GM19351 (cell line): ENCODE results near the gene ALG13.
"Not testable (repeated sequence)": the region's sequence is repeated elsewhere in the genome, so short reads cannot be mapped to it uniquely, and the experiment has no call there.

ENCODE experiments used
- ATAC-seq: cut with Tn5 transposase; IDR thresholded peaks from one replicate; pipeline ENCODE4 v1.9.1; 2021; ENCODE audit warnings: mild to moderate bottlenecking, moderate library complexity; ENCODE audit not compliant: unreplicated experiment

ALG13 gene

GRCh38 chrX:111680988-111681779 lies at the start of gene ALG13:
TSS of gene ALG13 (plus strand) at chrX:111681170. CDS start at chrX:111681219, 49 bp downstream.
- ATAC-seq, result peak; percentile 96

GRCh38 chrX:111634823-111635729 lies 45.9 kb upstream of the ALG13 start:
- ATAC-seq, result no peak

- no peak for ATAC-seq
These were observed 39.0 kb upstream of the ALG13 start for GRCh38 chrX:111641969-111642368.

GRCh38 chrX:111645165-111645564 lies 35.8 kb upstream of the ALG13 start:
- not testable (repeated sequence) for ATAC-seq

- no peak for ATAC-seq
These were observed 35.4 kb upstream of the ALG13 start for GRCh38 chrX:111645607-111646006.

DNA sequence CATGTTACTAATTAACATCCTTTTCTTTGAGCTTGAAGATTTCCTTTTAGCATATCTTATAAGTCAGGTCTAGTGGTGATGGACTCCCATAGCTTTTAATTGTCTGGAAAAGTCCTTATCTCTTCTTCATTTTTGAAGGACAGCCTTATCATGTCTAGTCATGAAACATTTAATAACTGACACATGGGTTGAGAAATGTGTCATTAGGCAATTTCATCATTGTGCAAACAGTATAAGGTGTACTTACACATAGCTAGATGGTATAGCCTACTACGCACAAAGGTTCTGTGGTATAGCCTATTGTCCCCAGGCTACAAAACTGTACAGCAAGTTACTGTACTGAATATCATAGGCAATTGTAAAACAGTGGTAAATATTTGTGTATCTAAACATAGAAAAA lies 34.5 kb upstream of the ALG13 start:
- ATAC-seq, result no peak

GRCh38 chrX:111648802-111649201 lies 32.2 kb upstream of the ALG13 start:
- no peak for ATAC-seq

DNA sequence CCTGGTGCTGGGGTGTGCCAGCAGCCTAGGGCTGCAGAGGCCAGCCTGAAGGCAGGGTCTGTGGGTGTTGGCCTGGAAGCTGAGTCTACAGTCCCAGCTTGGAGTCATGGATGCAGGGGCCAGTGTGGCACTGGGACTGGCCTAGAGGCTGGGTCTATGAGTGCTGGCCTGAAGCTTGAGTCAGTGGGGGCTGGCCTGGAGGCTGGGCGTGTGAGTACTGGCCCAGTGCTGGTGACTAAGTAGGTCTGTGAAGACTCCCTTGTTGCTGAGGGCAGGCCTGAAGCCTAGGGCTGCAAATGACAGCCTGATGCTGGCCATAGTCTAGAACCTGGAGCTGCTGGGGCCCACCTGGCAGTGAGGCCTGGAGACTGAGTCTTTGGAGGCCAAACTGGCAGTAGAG lies 31.3 kb upstream of the ALG13 start:
- no peak for ATAC-seq

DNA sequence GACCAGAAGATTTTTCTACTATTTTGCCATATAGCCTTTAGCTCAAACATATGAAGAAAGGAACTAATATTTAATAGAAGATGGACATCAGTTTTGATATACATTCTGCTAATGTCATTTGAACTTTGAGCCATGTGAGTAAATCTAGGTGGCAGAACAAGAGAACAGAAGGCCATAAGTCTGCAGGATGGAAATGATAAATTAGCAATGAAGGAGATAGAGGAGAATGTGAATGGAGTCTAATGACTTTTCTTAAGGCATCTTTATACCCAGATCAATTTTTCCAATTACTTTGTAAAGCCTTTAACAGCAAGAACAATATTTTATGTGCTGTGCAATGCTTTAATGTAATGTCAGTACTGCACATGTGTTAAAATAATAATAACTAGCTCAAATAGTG lies 30.1 kb upstream of the ALG13 start:
- ATAC-seq, result no peak

- ATAC-seq, result no peak
These were observed 28.3 kb upstream of the ALG13 start for GRCh38 chrX:111652719-111653118.

- ATAC-seq, result no peak
These were observed 19.7 kb upstream of the ALG13 start for GRCh38 chrX:111661241-111661640.

- ATAC-seq, result no peak
These were observed 18.7 kb upstream of the ALG13 start for GRCh38 chrX:111662292-111662691.

DNA sequence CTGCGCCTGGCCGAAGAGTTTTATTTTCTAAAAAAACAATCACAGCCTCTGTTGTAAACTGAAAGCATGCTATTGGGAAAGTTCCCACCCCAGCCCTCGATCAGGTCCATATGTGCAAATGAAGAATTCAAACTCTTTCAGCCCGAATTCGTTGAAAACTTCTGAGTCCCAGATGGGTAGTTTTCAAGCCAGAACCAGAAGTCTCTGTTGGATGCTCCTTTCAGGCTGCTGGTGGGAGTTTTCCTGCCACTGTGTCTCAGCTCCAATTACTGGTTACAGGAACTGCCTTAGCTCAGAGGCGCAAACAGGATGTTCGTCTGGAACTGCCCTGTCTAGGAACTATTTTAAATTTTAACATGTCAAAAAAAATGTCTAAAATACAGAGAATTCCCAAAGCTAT lies 9.3 kb upstream of the ALG13 start:
- ATAC-seq, result no peak

- no peak for ATAC-seq
These were observed 6.3 kb downstream of the ALG13 start for GRCh38 chrX:111687305-111687704.

DNA sequence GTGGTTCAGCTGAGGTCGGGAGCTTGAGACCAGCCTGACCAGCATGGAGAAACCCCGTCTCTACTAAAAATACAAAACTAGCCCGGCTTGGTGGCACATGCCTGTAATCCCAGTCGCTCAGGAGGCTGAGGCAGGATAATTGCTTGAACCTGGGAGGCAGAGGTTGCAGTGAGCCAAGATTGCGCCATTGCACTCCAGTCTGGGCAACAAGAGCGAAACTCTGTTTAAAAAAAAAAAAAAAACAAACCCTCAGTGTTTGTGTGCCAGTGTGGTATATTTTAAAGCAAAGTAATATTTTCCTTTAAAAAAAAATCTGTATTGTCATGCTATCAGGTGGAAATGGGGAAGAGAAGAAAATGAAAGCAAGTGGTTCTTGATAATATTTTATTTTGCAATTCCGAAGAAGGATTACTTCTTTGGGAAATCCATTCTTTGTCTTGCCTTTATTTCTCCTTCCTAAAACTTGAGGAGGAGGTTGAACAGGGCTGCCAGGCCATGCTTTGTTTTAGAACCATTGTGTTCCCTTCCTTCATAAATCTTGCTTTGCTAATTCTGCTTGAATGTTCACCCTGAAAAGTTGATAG lies 14.4 kb downstream of the ALG13 start:
- no peak for ATAC-seq

GRCh38 chrX:111719426-111720210 lies 38.6 kb downstream of the ALG13 start:
- ATAC-seq, result no peak

DNA sequence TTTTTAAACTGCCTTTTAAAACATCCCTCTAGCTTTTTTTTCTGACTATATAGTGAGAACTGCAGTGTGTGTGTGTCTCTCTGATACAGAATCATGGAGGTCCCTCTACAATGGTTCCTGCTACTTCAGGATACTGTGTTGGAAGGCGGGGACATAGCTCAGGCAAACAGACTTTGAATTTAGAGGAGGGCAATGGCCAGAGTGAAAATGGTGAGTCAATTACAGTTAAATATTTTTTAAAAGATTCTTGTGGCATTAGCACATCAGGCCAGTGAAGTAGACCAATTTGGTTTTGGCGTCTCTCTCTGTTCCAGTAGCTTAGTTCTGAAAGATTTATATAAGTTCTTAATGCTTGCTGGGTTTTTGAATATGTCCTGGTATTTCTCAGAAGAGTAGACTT lies 47.1 kb downstream of the ALG13 start:
- no peak for ATAC-seq

GRCh38 chrX:111731351-111731750 lies 50.4 kb downstream of the ALG13 start:
- no peak for ATAC-seq

GRCh38 chrX:111736571-111736970 lies 55.6 kb downstream of the ALG13 start:
- ATAC-seq, result no peak

DNA sequence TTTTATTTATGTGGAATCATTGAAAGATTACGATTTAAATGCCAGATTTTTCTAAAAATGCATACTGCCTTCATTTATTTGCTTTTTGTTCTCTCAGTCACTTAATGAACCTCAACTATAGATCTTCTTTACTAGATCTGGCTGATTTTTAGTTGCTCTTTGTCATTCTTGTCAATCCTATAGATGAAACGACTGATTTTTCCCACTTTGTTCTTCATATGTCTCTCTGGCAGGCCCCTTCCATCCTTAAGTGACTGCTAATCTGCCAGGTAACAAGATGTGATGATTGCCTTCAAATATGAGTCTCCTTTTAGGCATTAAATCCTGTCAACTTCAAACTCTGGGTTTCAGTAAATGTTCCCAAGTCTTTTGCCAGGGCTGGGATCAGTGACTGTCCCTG lies 61.0 kb downstream of the ALG13 start:
- no peak for ATAC-seq

GRCh38 chrX:111743316-111743715 lies 62.3 kb downstream of the ALG13 start:
- ATAC-seq, result no peak
